GM19372 (cell line): Measurements from ENCODE around the gene TNPO2.
A peak's percentile ranks its signal among the peaks of the same experiment; 100 is the strongest.
"Not testable (repeated sequence)": the region's sequence is repeated elsewhere in the genome, so short reads cannot be mapped to it uniquely, and the experiment has no call there.

ENCODE experiments used
- ATAC-seq: cut with Tn5 transposase; IDR thresholded peaks from one replicate; pipeline ENCODE4 v1.9.1; 2021; ENCODE audit warnings: mild to moderate bottlenecking, low read depth, moderate library complexity; ENCODE audit not compliant: unreplicated experiment

TNPO2 gene

GRCh38 chr19:12680034-12680433, 43.7 kb downstream of the TNPO2 start:
- ATAC-seq = no peak

GRCh38 chr19:12678039-12678438, 45.7 kb downstream of the TNPO2 start:
- not testable (repeated sequence) for ATAC-seq

DNA sequence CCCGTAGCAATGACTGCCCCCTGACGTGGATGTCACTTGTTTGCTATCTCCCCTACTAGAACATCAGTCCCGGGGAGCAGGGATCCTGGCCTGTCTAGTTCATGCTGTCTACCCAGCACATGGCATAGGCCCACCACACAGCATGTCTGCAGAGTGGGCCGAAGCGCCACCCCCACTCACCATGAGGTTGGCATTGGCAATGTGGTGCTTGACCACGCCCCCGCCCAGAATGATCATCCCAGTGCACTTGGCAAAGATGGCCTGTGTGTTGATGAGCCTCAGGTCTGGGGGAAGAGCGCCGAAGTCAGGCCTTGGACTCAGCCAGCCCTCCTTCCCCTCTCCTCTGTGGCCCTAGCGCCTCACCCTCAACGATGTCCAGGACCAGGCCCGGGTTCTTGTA, 46.8 kb downstream of the TNPO2 start:
- ATAC-seq = no peak

GRCh38 chr19:12676384-12676792, 47.3 kb downstream of the TNPO2 start:
- ATAC-seq = no peak

DNA sequence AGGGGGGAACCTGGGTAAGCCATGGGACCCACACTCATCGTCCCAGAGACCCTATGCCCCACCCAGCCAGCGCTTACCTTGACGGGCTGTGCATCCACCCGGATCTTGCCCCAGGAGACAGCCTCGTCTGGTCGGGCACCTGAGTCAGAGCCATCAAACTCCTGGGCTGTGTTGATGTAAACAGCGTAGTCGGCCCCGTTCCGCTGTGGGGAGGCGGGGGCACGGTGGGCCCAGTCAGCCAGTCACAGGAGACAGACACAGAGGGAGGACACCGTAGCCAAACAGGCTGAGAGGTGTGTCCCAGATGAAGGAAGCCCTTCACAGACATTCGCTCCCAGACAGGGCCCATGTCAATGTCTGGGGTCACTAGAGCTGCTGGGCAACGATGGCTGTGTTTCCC, 47.8 kb downstream of the TNPO2 start:
- ATAC-seq = no peak

DNA sequence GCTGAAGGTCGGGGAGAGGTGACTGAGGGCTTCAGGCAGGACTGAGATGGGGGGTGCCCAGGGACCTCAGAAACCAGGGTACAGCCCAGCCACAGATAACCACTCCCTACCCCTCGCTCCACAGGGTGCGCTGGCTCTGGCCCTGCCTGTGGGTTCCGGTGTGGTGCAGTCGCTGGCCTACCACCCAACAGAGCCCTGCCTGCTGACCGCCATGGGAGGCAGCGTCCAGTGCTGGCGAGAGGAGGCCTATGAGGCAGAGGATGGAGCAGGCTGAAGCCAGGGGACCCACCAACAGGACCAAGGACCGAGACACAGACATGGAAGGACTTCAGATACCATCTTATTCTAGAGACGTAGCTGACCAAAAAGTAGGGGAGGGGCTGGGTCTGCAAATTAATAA, 48.3 kb downstream of the TNPO2 start:
- ATAC-seq = no peak

- no peak for ATAC-seq
Measured at GRCh38 chr19:12672744-12673143, 51.0 kb downstream of the TNPO2 start.

DNA sequence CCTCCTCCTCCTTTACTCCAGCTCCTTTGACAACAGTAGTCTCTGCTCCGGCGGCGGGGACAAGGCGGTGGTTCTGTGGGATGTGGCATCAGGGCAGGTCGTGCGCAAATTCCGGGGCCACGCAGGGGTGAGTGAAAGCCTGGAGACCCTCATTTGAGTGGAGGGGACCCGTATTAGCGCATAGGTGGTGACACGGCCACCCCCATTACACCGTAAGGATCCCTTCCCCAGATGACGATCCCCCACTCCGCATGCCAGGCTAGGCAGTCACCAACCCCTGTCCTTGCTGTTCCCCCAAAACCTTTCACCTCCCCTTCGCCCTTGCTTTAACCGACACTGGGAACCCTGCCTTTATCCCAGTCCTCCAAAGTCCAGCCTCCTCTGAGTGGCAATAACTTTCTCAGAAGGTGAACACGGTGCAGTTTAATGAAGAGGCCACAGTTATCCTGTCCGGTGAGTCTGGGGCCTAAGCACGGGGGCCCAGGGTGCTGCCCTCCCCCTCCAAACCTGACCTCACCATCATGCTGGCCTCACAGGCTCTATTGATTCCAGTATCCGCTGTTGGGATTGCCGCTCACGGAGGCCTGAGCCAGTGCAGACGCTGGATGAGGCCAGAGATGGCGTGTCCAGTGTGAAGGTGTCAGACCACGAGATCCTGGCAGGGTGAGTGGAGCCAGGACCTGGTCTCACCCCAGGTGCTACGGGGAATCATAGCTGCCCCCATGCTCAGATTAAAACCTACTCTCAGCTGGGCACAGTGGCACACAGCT, 53.4 kb downstream of the TNPO2 start:
- no peak for ATAC-seq

GRCh38 chr19:12669270-12670158, 54.2 kb downstream of the TNPO2 start:
- no peak for ATAC-seq

DNA sequence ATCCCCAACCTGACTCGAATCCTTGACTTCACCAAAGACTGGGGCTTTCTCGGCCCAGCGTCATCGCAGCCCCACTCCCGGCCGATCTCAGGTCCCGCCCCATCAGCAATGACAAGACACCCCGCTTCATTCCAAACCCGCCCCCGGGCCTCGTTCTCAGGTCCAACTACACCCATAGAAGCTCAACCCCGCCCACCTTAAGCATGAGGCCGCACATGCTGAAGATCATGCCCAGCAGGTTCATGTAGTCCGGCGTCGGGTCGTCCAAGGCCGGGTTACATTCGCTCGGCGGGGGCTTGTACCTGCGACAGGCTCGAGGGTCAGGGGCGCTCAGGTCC, 54.8 kb downstream of the TNPO2 start:
- ATAC-seq = no peak

DNA sequence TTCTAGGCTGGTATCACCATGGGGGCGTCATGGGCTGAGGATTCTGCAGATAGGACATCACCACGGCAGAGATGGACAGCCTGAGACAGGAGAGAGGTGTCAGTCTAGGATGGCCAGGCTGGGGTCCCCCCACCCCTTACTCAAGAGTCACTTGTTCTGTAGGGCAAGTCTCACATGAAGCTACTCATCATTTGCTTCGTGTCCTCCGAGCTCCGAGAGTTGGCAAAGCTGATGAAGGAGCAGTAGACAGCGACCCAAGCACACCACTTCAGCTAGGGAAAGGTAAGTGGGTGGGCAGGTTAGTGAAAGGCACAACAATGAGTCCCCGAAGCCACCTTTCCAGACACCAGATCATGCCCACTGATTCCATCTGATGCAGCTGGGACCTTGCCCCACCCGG, 55.4 kb downstream of the TNPO2 start:
- ATAC-seq = no peak

GRCh38 chr19:12667731-12668302, 55.9 kb downstream of the TNPO2 start:
- no peak for ATAC-seq

- peak; percentile 46 for ATAC-seq
Measured at GRCh38 chr19:12666265-12667048, 57.3 kb downstream of the TNPO2 start, which contains the start of the genes MAN2B1 and WDR83. MAN2B1 (minus strand) TSS chr19:12666742; CDS start chr19:12666701, 41 bp downstream. WDR83 (plus strand) TSS chr19:12666807; CDS start chr19:12669791, 2,984 bp downstream.

DNA sequence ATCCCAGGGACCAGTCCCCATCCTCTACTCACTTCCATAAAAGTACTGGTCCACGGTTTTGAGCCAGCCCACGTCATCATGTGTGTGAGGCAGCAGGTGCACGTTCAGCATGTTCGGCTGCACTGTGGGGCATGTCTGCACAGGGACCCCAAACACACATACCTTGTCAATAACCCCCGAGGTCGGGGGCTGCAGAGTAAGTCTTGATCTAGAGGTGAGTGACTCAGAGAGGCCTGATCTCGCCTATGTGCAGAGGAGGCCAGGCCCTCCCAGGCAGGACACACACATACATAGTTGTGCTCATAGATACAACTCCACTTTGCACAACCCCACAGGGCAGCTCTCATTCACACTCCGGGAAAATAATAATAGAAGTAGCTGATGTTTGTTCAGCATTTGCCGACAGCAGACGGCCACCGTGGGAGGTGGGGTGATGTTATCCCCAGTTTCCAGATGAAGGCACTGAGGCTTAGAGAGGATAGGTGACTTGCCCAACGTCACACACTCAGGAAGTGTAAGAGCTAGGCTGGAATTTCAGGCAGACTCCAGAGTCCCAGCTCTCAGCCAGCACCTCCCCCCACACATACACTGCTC, 58.0 kb downstream of the TNPO2 start:
- no peak for ATAC-seq

DNA sequence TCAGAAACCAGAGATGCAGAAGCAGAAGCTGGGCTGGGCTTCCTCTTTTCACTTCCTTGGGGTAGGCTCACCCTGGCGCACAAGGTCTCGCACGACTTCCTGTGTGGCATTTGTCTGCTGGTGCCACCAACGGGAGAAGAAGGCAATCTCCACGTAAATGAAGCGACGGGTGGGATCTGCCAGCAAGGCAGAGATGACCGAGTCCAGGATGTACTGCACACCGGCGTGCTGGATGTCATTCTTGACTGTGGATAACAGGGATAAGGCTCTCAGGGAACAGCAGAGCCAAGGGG, 58.5 kb downstream of the TNPO2 start:
- no peak for ATAC-seq

DNA sequence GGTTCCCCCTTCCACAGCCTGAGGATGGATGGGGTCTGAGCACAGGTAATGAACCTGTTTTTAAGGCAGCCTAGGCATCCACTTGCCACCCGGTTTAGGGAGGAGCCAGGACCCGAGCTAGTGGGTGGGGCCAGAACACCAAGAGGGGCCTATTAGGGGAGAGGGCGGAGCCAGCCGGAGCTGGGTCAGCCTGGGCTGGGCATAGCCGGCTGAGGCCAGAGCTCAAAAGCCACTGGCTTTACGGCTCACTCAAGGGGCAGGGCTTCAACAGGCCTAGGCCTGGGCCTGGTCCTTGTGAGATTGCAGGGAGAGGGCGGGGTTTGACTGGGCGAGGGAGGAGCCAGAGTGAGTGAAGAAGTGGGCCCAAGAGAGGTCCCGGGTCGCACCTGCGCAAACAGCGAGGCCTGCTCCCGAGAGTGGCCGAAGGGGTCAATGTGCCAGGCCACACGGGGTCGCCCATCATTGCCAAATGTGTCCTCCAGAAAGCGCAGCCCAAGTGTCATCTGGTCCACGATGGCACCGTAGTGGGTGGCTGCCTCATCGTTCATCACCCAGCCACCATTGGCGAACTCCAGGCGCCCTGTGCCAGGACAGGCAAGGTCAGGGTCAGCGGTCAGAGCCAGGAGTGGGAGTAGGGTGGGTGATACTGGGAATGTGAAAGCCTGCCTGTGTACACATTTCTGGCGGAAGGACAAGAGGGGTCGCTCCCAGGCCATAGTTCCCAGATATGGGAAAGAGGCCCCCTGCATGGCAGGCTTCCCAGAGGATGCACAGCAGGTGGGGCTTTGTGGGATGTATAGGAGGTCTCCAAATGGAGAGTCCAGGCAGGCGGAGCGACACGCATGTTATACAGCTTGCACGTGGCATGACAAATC, 59.1 kb downstream of the TNPO2 start:
- no peak for ATAC-seq

DNA sequence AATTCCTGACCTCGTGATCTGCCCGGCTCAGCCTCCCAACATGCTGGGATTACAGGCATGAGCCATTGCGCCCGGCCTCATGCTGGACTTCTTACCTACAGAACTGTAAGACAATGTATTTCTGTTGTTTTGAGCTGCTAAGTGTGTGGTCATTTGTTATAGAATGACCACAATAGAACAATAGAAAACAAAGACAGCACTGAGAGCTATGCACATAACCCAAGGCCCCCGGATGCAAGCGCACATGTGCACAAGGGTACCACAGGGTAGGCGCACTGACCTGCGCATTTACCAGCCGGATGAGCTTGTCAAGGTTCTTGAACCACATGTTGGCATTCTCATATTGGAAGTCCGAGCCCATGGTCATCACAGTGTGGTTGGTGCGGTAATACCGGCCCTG, 62.8 kb downstream of the TNPO2 start:
- ATAC-seq = no peak

- ATAC-seq = no peak
Measured at GRCh38 chr19:12657966-12658365, 65.8 kb downstream of the TNPO2 start.

DNA sequence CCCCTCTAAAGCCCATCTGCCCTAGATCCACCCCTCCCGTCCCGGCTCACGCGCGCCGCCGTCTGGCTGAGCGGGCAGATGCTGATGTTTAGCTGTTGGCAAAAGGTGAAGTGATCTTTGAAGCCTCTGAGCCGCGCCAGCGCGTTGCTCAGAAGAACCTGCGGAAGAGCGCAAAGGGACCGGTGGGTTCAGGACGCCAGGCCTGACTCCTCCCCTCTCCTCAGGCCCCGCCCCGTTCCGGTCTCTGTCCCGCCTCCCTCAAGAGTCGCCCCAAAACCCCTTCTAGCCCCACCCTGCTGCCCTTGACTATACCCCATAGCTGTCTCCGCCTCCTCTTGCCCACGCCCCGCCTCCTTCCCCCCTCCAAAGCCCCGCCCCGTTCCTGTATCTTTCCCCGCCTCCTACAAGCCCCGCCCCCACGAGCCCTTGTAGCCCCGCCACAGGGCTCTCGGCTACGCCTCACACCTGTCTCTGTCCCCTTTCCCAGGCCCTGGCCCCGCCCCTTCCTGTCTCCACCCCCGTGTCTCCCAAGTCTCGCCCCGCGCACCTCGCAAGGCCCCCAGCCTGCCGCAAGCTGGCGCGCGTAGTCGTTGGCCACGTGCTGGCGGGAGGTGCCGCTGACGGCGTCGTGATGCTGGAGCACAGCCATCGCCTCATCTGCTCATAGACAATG, 66.7 kb downstream of the TNPO2 start:
- no peak for ATAC-seq
